Measurements from ENCODE around the gene DGCR2.

DNA sequence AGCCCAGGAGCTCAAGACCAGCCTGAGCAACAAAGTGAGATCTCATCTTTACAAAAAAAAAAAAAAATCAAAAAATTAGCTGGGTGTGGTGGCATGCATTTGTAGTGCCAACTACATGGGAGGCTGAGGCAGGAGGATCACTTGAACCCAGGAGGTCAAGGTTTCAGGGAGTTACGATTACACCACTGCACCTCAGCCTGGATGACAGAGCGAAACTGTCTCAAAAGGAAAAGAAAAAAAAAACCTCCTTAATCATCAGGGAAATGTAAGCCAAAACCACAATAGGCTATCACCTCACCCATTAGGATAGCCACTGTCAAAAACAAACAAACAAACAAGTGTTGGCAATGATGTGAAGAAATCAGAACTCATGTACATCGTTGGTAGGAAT lies 13.4 kb downstream of the DGCR2 start:
- TF ChIP-seq, protein P1, sequence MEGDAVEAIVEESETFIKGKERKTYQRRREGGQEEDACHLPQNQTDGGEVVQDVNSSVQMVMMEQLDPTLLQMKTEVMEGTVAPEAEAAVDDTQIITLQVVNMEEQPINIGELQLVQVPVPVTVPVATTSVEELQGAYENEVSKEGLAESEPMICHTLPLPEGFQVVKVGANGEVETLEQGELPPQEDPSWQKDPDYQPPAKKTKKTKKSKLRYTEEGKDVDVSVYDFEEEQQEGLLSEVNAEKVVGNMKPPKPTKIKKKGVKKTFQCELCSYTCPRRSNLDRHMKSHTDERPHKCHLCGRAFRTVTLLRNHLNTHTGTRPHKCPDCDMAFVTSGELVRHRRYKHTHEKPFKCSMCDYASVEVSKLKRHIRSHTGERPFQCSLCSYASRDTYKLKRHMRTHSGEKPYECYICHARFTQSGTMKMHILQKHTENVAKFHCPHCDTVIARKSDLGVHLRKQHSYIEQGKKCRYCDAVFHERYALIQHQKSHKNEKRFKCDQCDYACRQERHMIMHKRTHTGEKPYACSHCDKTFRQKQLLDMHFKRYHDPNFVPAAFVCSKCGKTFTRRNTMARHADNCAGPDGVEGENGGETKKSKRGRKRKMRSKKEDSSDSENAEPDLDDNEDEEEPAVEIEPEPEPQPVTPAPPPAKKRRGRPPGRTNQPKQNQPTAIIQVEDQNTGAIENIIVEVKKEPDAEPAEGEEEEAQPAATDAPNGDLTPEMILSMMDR (IDR thresholded peaks at IDR 0.05; ENCODE audit: low read length) = no peak
- TF ChIP-seq EZH2phosphoT487 (IDR thresholded peaks at IDR 0.05; ENCODE audit: low read length) = no peak
